Measurements from ENCODE around the gene PVALEF.
"Not testable (repeated sequence)": the region's sequence is repeated elsewhere in the genome, so short reads cannot be mapped to it uniquely, and the experiment has no call there.

Gene PVALEF

GRCh38 chr17:81221371-81221841, 56.1 kb downstream of the PVALEF start:
- DNase-seq (ENCODE audit: low spot score), result peak; percentile 80

DNA sequence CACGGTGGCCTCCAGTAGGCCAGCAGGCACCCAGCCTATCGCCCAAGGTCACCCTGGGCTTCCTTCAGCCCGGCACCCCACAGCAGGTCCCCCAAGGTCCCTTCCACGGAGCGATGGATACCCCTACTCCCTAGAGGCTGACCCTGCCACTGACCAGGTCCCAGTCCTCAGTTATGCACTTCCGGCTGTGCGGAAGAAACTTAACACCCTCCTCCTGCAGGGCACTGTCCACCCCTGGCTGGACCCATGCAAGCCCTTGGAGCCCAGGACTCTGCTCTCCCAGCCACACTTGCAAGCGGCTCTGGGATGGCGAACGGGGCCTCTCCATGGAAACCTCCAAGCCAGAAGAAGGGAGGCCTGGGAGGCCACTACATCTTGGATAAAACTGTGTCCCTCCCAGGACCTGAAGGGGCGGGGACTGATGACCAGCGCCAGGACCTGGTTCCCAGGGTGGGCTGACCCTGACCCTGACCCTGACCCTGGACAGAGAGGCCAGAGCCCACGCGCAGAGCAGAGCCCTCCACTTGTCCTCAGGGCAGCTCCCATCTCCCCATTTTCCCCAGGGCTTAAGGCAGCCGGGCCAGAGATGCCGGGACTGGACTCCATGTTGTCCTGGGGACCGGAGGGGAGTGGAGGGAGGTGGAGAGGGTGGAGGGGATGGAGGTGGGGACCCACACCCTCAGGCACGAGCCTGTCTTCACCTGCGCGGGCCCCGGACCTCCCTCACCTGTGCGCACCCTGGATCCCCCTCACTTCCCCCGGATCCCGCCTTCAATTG, 56.7 kb downstream of the PVALEF start:
- DNase-seq (ENCODE audit: low spot score), result no peak

GRCh38 chr17:81222620-81222905, 57.3 kb downstream of the PVALEF start:
- no peak for DNase-seq (ENCODE audit: low spot score)

- peak; percentile 100 for DNase-seq (ENCODE audit: low spot score)
These were observed 57.8 kb downstream of the PVALEF start, which contains the start of gene CEP131 for GRCh38 chr17:81222906-81223761. TSS of gene CEP131 (minus strand) at chr17:81222965. CDS start at chr17:81220056, 2,909 bp downstream.

DNA sequence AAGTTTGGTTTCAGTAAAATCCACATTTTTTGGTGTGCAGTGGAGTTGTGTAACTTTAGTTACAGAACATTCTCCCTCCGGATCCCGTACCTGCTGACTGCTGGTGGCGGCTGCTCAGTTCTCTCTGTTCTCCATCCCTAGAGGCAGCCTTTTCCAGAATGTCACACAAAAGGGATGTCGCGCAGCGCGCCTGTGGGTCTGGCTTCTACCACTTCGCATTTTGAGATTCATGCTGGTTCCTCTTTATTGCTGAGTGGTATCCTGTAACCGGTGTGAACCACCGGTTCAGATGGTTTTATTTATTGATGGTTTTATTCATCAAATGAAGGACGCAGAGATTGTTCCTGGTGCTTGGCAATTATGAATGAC, 58.4 kb downstream of the PVALEF start:
- DNase-seq (ENCODE audit: low spot score), result no peak

GRCh38 chr17:81227630-81228029, 62.3 kb downstream of the PVALEF start:
- DNase-seq (ENCODE audit: low spot score), result not testable (repeated sequence)

DNA sequence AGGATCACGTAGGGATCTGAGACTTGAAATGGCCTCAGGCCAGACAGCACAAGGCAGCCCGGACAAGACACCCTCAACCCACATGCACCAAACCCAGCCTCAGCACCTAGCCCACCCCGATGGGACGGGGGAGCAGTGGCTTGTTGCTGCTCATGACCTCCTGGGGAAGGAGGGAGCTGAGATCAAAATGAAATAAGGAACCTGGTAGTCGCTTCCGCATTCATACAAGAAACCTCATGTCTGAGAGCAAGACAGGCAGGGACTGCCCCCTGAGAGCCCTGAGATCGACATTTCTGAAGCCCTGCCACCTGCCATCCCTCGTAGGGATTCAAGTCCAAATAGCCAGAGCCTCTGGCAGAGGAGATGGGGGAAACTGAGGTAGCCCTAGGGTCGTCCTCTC, 63.1 kb downstream of the PVALEF start:
- DNase-seq (ENCODE audit: low spot score), result no peak

- no peak for DNase-seq (ENCODE audit: low spot score)
These were observed 63.7 kb downstream of the PVALEF start for GRCh38 chr17:81228834-81229665.

DNA sequence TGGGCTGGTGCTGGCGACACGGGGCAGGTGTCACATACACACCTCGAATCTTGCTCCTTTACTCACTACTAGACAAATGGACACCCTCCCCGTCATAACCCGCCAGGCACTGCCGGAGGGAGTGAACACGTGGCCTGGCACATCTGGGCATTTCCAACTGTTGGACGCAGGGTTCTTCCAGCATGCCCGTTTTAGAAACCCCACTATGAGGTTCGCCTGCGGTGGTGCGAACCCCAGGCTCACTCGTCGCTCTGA, 64.3 kb downstream of the PVALEF start:
- no peak for DNase-seq (ENCODE audit: low spot score)

DNA sequence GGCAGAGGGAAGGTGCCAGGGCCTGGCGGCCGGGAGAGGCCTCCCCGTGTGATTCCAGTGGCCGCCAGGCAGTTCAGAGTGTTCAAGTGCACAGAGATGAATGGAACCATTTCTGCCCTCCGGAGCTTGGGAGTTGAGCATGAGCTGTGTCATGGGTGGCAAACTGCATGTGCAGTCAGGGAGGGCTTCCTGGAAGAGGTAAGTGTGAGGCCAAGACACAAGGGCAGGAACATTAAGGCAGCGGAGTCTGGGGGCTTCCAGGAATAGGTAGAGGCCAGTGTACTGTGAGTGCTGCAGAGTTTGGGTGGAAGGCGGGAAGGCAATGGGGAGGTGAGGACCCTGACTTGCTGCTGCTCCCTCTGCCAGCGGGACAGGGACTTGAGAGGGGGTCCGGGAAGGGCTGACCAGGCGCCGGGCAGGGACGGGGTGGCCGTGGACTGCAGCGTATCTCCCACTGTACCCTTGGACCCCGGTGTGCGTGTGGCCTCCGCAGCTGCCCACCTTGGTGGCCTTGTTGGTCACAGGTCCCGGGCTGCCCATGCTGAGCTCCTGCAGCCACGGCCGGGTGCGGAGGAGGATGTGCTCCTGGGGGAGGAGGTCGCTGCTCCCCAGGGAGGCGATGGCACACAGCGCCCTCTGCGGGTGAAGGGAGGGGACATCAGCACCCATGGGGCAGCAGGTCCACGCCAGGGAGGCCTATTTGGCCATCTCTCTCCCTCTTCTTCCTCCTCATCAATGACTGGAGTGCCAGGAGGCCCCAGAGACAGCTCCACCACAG, 64.9 kb downstream of the PVALEF start:
- no peak for DNase-seq (ENCODE audit: low spot score)

- DNase-seq (ENCODE audit: low spot score), result no peak
These were observed 65.9 kb downstream of the PVALEF start for GRCh38 chr17:81231121-81231645.

DNA sequence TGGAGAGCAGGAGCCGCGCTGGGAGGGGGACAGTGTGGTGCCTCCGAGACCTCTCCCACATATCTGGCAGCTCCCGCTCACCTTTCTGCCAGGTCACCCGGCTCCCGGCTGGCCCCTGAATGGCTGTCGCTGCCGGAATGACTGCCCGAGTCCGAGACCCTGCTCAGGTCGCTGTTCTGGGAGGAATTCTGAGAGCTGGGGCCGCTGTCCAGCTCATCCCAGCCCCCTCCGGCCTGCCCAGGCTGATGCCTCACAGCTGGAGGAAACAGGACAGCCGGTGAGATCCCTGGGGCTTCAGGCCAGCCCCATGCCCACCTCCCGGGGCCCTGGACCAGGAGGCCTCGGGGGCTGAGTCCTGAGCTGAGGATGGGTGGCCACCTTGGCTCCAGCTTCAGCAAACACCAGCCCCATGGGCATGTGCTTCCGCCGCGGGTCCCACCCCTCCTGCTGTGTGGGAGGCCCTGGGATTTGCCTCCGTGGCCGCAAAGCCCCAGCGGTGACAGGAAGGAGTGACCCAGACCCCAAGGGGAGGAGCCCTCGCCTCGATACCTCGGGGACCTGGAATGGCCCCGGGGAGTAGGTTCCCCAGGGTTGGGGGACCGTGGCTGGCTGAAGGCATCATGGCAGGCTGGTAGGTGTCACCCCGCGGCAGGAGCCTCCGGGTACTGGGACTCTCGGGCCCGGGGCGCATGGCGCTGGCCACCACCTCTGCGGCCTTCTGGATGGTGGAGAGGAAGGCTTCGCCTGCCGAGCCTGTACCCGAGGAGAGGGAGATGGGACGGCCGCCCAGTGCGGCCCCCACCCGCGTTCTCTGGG, 66.7 kb downstream of the PVALEF start:
- DNase-seq (ENCODE audit: low spot score), result no peak

Measured in ecto neural progenitor cell (in vitro differentiated cells).